K562 (cell line): ENCODE measurements around the gene DIP2C. TPM values are rescaled to one million over a fixed set of nuclear protein-coding genes. Genes with fewer than 3 reads are reported as not detected.

ENCODE experiments used
- ATAC-seq: fragments of 200-7000 bp; cut with Tn5 transposase; 3 replicates; pipeline ENCODE4 v1.9.1; 2020; ENCODE audit warnings: moderate library complexity
- BruUV-seq: library from RNA; stranded (reverse); fragments of 400-500 nt; replicated peaks from 2 replicates; lab custom pipeline; 2021; lab: Mats Ljungman, UMichigan
- CTCF ChIA-PET: fragments of 300-600 bp; formaldehyde crosslinking; extraction: SDS; loops from one replicate; lab custom pipeline; 2021; ENCODE audit warnings: low intra/inter-chr PET ratio; lab: Yijun Ruan, JAX
- POLR2A ChIA-PET: fragments of 300-600, 350-650 bp; sonication (Branson Sonifier 250); formaldehyde crosslinking; extraction: SDS; loops from one replicate; lab custom pipeline; 2021; ENCODE audit warnings: antibody characterized with exemption, inconsistent platforms; lab: Yijun Ruan, JAX
- DNase-seq, 4 experiments: peaks; one replicate each; pipeline versions ENCODE4 v3.0.0 to v3.0.0-alpha.2; 2011 to 2018; ENCODE audit warnings: low spot score in 3 of 4, mixed read lengths in 3 of 4; ENCODE audit errors: extremely low read depth in 1 of 4
- FAIRE-seq: peaks from 2 replicates; lab custom pipeline; 2011; peaks lifted over from hg19 to GRCh38; lab: Jason Lieb, UNC
- H2AFZ ChIP-seq: 2 replicates; pipeline ENCODE4 v1.6.0; 2011; ENCODE audit warnings: low read depth, low read length, control low read depth, inconsistent platforms
- H3K27ac ChIP-seq: fragments of 200-600 bp; 3 replicates; pipeline ENCODE4 v1.8.0; 2011; ENCODE audit warnings: low read depth, mild to moderate bottlenecking, control low read depth, inconsistent platforms, low read length, moderate library complexity, mixed read lengths; ENCODE audit errors: extremely low read depth
- H3K27me3 ChIP-seq, 2 experiments: fragments of 300-600 bp in 1 of 2; 2 replicates in 1 of 2; 3 replicates in 1 of 2; pipeline versions ENCODE4 v1.6.0 to v1.8.0; 2011; ENCODE audit warnings: inconsistent platforms in 2 of 2, low read length in 2 of 2, mild to moderate bottlenecking in 1 of 2, mixed read lengths in 1 of 2, moderate library complexity in 1 of 2; ENCODE audit not compliant: control insufficient read depth in 2 of 2, insufficient read depth in 2 of 2
- H3K36me3 ChIP-seq: fragments of 300-600 bp; 3 replicates; pipeline ENCODE4 v1.8.0; 2011; ENCODE audit warnings: mild to moderate bottlenecking, low read length, inconsistent platforms; ENCODE audit not compliant: control insufficient read depth, insufficient read depth
- H3K4me1 ChIP-seq, 2 experiments: fragments of 200-600 bp in 1 of 2; replicated peaks in 1 of 2; 2 replicates in 1 of 2; 3 replicates in 1 of 2; pipeline versions ENCODE4 v1.5.1 to v1.8.0; 2011; ENCODE audit warnings: inconsistent platforms in 2 of 2, low read length in 2 of 2, mild to moderate bottlenecking in 1 of 2, mixed read lengths in 1 of 2, moderate library complexity in 1 of 2; ENCODE audit not compliant: control insufficient read depth in 2 of 2, insufficient read depth in 2 of 2
- H3K4me2 ChIP-seq: 2 replicates; pipeline ENCODE4 v1.6.1; 2011; ENCODE audit warnings: low read length, control low read depth, inconsistent platforms, mixed read lengths; ENCODE audit not compliant: insufficient read depth
- H3K4me3 ChIP-seq: fragments of 200-600 bp; sonication (generic), shearing (Covaris generic); 2 replicates; pipeline ENCODE4 v1.5.1; 2016; ENCODE audit warnings: control low read depth, inconsistent platforms
- H3K79me2 ChIP-seq: fragments of 200-600 bp; 3 replicates; pipeline ENCODE4 v1.8.0; 2011; ENCODE audit warnings: low read length, inconsistent platforms; ENCODE audit not compliant: control insufficient read depth, insufficient read depth
- H3K9ac ChIP-seq, 2 experiments: 2 replicates each; pipeline versions ENCODE4 v1.6.0 to v1.6.1; 2011; ENCODE audit warnings: low read depth in 2 of 2, low read length in 2 of 2, control low read depth in 1 of 2, inconsistent platforms in 1 of 2, mild to moderate bottlenecking in 1 of 2, mixed read lengths in 1 of 2; ENCODE audit not compliant: insufficient read depth in 1 of 2
- H3K9me1 ChIP-seq: one replicate; pipeline ENCODE4 v1.6.0; 2011; ENCODE audit warnings: inconsistent platforms, mild to moderate bottlenecking, low read length, moderate library complexity; ENCODE audit not compliant: control insufficient read depth, insufficient read depth
- H3K9me3 ChIP-seq: replicated peaks from 2 replicates; pipeline ENCODE4 v1.5.1; 2011; ENCODE audit warnings: low read depth, low read length, inconsistent platforms; ENCODE audit not compliant: control insufficient read depth, insufficient read depth
- H4K20me1 ChIP-seq: replicated peaks from 2 replicates; pipeline ENCODE4 v1.6.1; 2011; ENCODE audit warnings: low read length, inconsistent platforms, mixed read lengths; ENCODE audit not compliant: control insufficient read depth, insufficient read depth
- CXXC5 ChIP-seq: fragments of 250-450 bp; sonication (Bioruptor Pico); IDR thresholded peaks from 2 replicates; pipeline ENCODE4 v1.8.0; 2022; ENCODE audit warnings: inconsistent platforms, mild to moderate bottlenecking, moderate library complexity
- E2F1 ChIP-seq: sonication (generic); formaldehyde crosslinking; IDR thresholded peaks from 2 replicates; pipeline ENCODE4 v1.8.1; 2023; ENCODE audit warnings: mild to moderate bottlenecking, missing genetic modification reagents, moderate library complexity
- ERF ChIP-seq: fragments of 450-650 bp; formaldehyde crosslinking; IDR thresholded peaks from 2 replicates; pipeline ENCODE4 v1.4.0; 2020; ENCODE audit warnings: mild to moderate bottlenecking, mixed read lengths
- FOXA3 ChIP-seq, 2 experiments: fragments of 450-650 bp in 1 of 2; sonication (generic) in 1 of 2; formaldehyde crosslinking; IDR thresholded peaks in 1 of 2; conservative IDR thresholded peaks in 1 of 2; 2 replicates each; pipeline versions ENCODE4 v1.4.0 to v1.8.0; 2020 to 2022; ENCODE audit warnings: mild to moderate bottlenecking in 2 of 2, missing genetic modification reagents in 1 of 2
- NKRF ChIP-seq: fragments of 450-650 bp; IDR thresholded peaks from 2 replicates; pipeline ENCODE4 v1.6.1; 2016; ENCODE audit warnings: borderline replicate concordance
- SP2 ChIP-seq: IDR thresholded peaks from 2 replicates; pipeline ENCODE4 v1.6.1; 2011; ENCODE audit warnings: mild to moderate bottlenecking, low read depth, low read length, moderate library complexity; ENCODE audit not compliant: poor library complexity, severe bottlenecking; ENCODE audit errors: extremely low read depth
- SRSF7 ChIP-seq: fragments of 200-400 bp; formaldehyde crosslinking; optimal IDR thresholded peaks from 2 replicates; pipeline ENCODE3; 2017; ENCODE audit warnings: mild to moderate bottlenecking, low read depth, low read length
- ZNF24 ChIP-seq: fragments of 450-650 bp; IDR thresholded peaks from 2 replicates; pipeline ENCODE4 v1.6.1; 2016
- ZNF280A ChIP-seq: fragments of 450-650 bp; IDR thresholded peaks from 2 replicates; pipeline ENCODE4 v1.6.1; 2018; ENCODE audit warnings: mild to moderate bottlenecking, low read depth; ENCODE audit not compliant: partially characterized antibody
- ZNF696 ChIP-seq: fragments of 250-450 bp; sonication (Bioruptor Pico); conservative IDR thresholded peaks from 2 replicates; pipeline ENCODE4 v1.4.0; 2020; ENCODE audit warnings: mild to moderate bottlenecking, moderate library complexity
- ZNF778 ChIP-seq: fragments of 450-650 bp; formaldehyde crosslinking; IDR thresholded peaks from 2 replicates; pipeline ENCODE4 v1.4.0; 2020; ENCODE audit warnings: mild to moderate bottlenecking, moderate library complexity
- WGBS: fragments of 100-300 bp; shearing (Covaris generic); methylation state at CpG from one replicate; pipeline ENCODE4 v1.1.6; 2016; ENCODE audit warnings: low coverage, mixed read lengths; ENCODE audit not compliant: insufficient coverage; ENCODE audit errors: missing lambda C conversion rate; 5-methylcytosine and 5-hydroxymethylcytosine counted together
- in situ Hi-C: fragments of 300-500 bp; cut with MboI; formaldehyde crosslinking; loops from 4 replicates; pipeline ENCODE4 v1.15.0; 2018; ENCODE audit warnings: inconsistent platforms, mixed read lengths
- intact Hi-C: fragments of 100-400 bp; cut with micrococcal nuclease; formaldehyde crosslinking; loops from 2 replicates; pipeline ENCODE4 v1.14.2; 2022
- polyA plus RNA-seq, 8 experiments: library from polyadenylated mRNA; depleted of rRNA in 4 of 8; stranded (reverse) in 5 of 8; unstranded in 3 of 8; fragments of >200 nt; fragmentation: Nextera tagmentation in 2 of 8; fragmentation: Illumina TruSeq in 1 of 8; extraction: Ambion mirVana in 2 of 8; extraction: Trizol in 1 of 8; gene quantifications; 2 replicates each; pipeline versions ENCODE4 v1.2.1 to v1.2.3, GENCODE V29; 2011 to 2014; ENCODE audit warnings: inconsistent platforms in 1 of 8, missing spikeins in 1 of 8
- total RNA-seq, 7 experiments: library from RNA; depleted of rRNA in 6 of 7; stranded (reverse); fragments of >200 nt in 6 of 7; fragmentation: Illumina TruSeq in 2 of 7; extraction: Trizol in 2 of 7; gene quantifications; 2 replicates each; pipeline versions ENCODE4 v1.2.1 to v1.2.3, GENCODE V29; 2011 to 2021; ENCODE audit warnings: low replicate concordance in 1 of 7

Gene DIP2C
- total and polyA plus RNA-seq, 9 of the 15 experiments (the other 6 are each of a cell fraction or from before 2014, with no cell fraction given) = 0.01 TPM; not detected in 8

- TF ChIP-seq SRSF7 (no peak), ZNF280A (no peak), NKRF (no peak)
These were observed 38.4 kb downstream of the DIP2C start (continued) for GRCh38 chr10:650886-651615.

- H3K4me3 ChIP-seq = no peak overlapping the region
- 3% methylated on average over 10 of the region's 10 CpGs for WGBS
- H3K9me1 ChIP-seq = no peaks in the 10 kb centered on the region
- no peak overlapping the region for H3K9ac ChIP-seq
- POLR2A ChIA-PET = no interaction called here
- intact Hi-C loops = no loop called here
- peaks cover 0 to 28% of the 10 kb centered on the region in 2 experiments; a peak in 3 of 5 replicates for H3K27me3 ChIP-seq
- H4K20me1 ChIP-seq = no peaks in the 10 kb centered on the region
- DNase-seq (no peak), FAIRE-seq (no peak), ATAC-seq (0 out of 3 replicates have a peak, but pooled peaks have one; percentile 27)
- CTCF ChIA-PET = no interaction called here
- H3K27ac ChIP-seq = no peak overlapping the region
- H3K9me3 ChIP-seq = no peaks in the 10 kb centered on the region
- BruUV-seq = no TSS peak
- no peak overlapping the region for H2AFZ ChIP-seq
- TF ChIP-seq CXXC5 (no peak), ZNF24 (no peak), SP2 (no peak), FOXA3 (CRISPR knock-in tag; conservative IDR thresholded peaks at IDR 0.05 in 1 of 2, IDR thresholded peaks at IDR 0.05 in 1 of 2) (no peak), ZNF778 (CRISPR knock-in tag) (no peak), ERF (no peak), ZNF696 (CRISPR knock-in tag) (no peak), E2F1 (CRISPR knock-in tag) (no peak)
- H3K4me1 ChIP-seq = no peaks in the 10 kb centered on the region
- in situ Hi-C loops = no loop called here
- H3K4me2 ChIP-seq = no peak overlapping the region
- no peaks in the 10 kb centered on the region for H3K36me3 ChIP-seq
- no peaks in the 10 kb centered on the region for H3K79me2 ChIP-seq
These were observed 39.0 kb downstream of the DIP2C start for GRCh38 chr10:650441-650851.
